Fibroblast of lung (primary cell): ENCODE measurements around the gene KIF25. TPM values are rescaled to one million over a fixed set of nuclear protein-coding genes. Genes with fewer than 3 reads are reported as not detected.

Experiments used
- DNase-seq, 2 donors: peaks; one replicate each; pipeline versions ENCODE4 v3.0.0 to v3.0.0-alpha.2; 2010; ENCODE audit warnings: low read depth in 2 of 2
- H2AFZ ChIP-seq: 2 replicates; pipeline ENCODE4 v1.5.1; 2012; ENCODE audit warnings: low read length, control low read depth, inconsistent platforms
- H3K27ac ChIP-seq: 2 replicates; pipeline ENCODE4 v1.5.1; 2011; ENCODE audit warnings: low read length, control low read depth; ENCODE audit not compliant: insufficient read depth
- H3K27me3 ChIP-seq: 2 replicates; pipeline ENCODE4 v1.5.1; 2011; ENCODE audit warnings: mild to moderate bottlenecking, low read length; ENCODE audit not compliant: control insufficient read depth, insufficient read depth
- H3K36me3 ChIP-seq: 2 replicates; pipeline ENCODE4 v1.5.1; 2011; ENCODE audit warnings: low read length; ENCODE audit not compliant: control insufficient read depth, insufficient read depth
- H3K4me1 ChIP-seq: 2 replicates; pipeline ENCODE4 v1.5.1; 2011; ENCODE audit warnings: low read length; ENCODE audit not compliant: control insufficient read depth, insufficient read depth; ENCODE audit errors: extremely low read depth
- H3K4me2 ChIP-seq: 2 replicates; pipeline ENCODE4 v1.5.1; 2011; ENCODE audit warnings: low read length, control low read depth; ENCODE audit not compliant: insufficient read depth; ENCODE audit errors: extremely low read depth
- H3K4me3 ChIP-seq, 4 experiments: fragments of 200-600 bp in 1 of 4; sonication (generic) in 1 of 4; replicated peaks in 1 of 4; 2 replicates each; pipeline ENCODE4 v1.5.1; 2011 to 2016; ENCODE audit warnings: low read length in 4 of 4, low read depth in 3 of 4, mild to moderate bottlenecking in 3 of 4, control low read depth in 2 of 4, inconsistent platforms in 1 of 4, mixed read lengths in 1 of 4; ENCODE audit not compliant: insufficient read depth in 1 of 4; ENCODE audit errors: control extremely low read depth in 1 of 4
- H3K79me2 ChIP-seq: 2 replicates; pipeline ENCODE4 v1.5.1; 2012; ENCODE audit warnings: mild to moderate bottlenecking, low read length, inconsistent platforms; ENCODE audit not compliant: control insufficient read depth, insufficient read depth
- H3K9ac ChIP-seq: 2 replicates; pipeline ENCODE4 v1.5.1; 2011; ENCODE audit warnings: mild to moderate bottlenecking, low read length, control low read depth; ENCODE audit not compliant: insufficient read depth
- H3K9me3 ChIP-seq: 2 replicates; pipeline ENCODE4 v1.5.1; 2012; ENCODE audit warnings: low read depth, low read length; ENCODE audit not compliant: control insufficient read depth, insufficient read depth
- H4K20me1 ChIP-seq: 2 replicates; pipeline ENCODE4 v1.5.1; 2011; ENCODE audit warnings: low read length; ENCODE audit not compliant: control insufficient read depth, insufficient read depth; ENCODE audit errors: extremely low read depth
- CTCF ChIP-seq, 2 donors: IDR thresholded peaks in 1 of 2; conservative IDR thresholded peaks in 1 of 2; 1 replicate in 1 of 2; 2 replicates in 1 of 2; pipeline ENCODE4 v1.5.1; 2011 to 2012; ENCODE audit warnings: low read length in 2 of 2, control low read depth in 1 of 2, inconsistent platforms in 1 of 2, low read depth in 1 of 2, mild to moderate bottlenecking in 1 of 2
- EZH2 ChIP-seq: IDR thresholded peaks from 2 replicates; pipeline ENCODE4 v1.5.1; 2012; ENCODE audit warnings: low read length, control low read depth, mild to moderate bottlenecking; ENCODE audit errors: missing control alignments
- polyA plus RNA-seq, 2 donors: library from polyadenylated mRNA; depleted of rRNA in 1 of 2; stranded (reverse) in 1 of 2; unstranded in 1 of 2; fragments of >200 nt; gene quantifications; 2 replicates each; pipeline ENCODE4 v1.2.1, GENCODE V29; 2011 to 2012; ENCODE audit warnings: missing spikeins in 1 of 2
- total RNA-seq: library from RNA; depleted of rRNA; stranded (reverse); fragments of >200 nt; gene quantifications from 2 replicates; pipeline ENCODE4 v1.2.1, GENCODE V29; 2014

Gene KIF25
- total and polyA plus RNA-seq, 2 donors (not counting 1 experiment from before 2014, with no cell fraction given): 0.33 TPM; not detected in 1

GRCh38 chr6:168038576-168039140, 41.2 kb downstream of the KIF25 start:
- Histone ChIP-seq H3K79me2 (no peaks in the 10 kb centered on the region), H3K27me3 (no peaks in the 10 kb centered on the region), H3K36me3 (no peaks in the 10 kb centered on the region), H4K20me1 (no peaks in the 10 kb centered on the region), H3K9me3 (no peaks in the 10 kb centered on the region), H3K4me2 (no peak overlapping the region), H3K9ac (no peak overlapping the region), H3K4me3 (no peak overlapping the region), H2AFZ (no peak overlapping the region), H3K27ac (no peak overlapping the region), H3K4me1 (peaks cover 7% of the 10 kb centered on the region)
- no peak for DNase-seq
- TF ChIP-seq CTCF (conservative IDR thresholded peaks at IDR 0.05 in 1 of 2, IDR thresholded peaks at IDR 0.05 in 1 of 2; ENCODE audit: low read depth in 1 of 2, low read length in 2 of 2): no peak
- no peak for TF ChIP-seq EZH2

- H3K4me2 ChIP-seq: no peak overlapping the region
- no peak overlapping the region for H3K27ac ChIP-seq
- H4K20me1 ChIP-seq: no peaks in the 10 kb centered on the region
- H3K4me1 ChIP-seq: peaks cover 7% of the 10 kb centered on the region
- H3K36me3 ChIP-seq: no peaks in the 10 kb centered on the region
- no peak overlapping the region for H3K4me3 ChIP-seq
- DNase-seq: no peak
- TF ChIP-seq EZH2 (no peak), CTCF (conservative IDR thresholded peaks at IDR 0.05 in 1 of 2, IDR thresholded peaks at IDR 0.05 in 1 of 2; ENCODE audit: low read depth in 1 of 2, low read length in 2 of 2) (no peak)
- H3K27me3 ChIP-seq: no peaks in the 10 kb centered on the region
- H2AFZ ChIP-seq: no peak overlapping the region
- H3K79me2 ChIP-seq: no peaks in the 10 kb centered on the region
- no peak overlapping the region for H3K9ac ChIP-seq
- no peaks in the 10 kb centered on the region for H3K9me3 ChIP-seq
These were observed 41.8 kb downstream of the KIF25 start for GRCh38 chr6:168039301-168039700.

- Histone ChIP-seq H3K4me3 (no peak overlapping the region), H3K4me2 (no peak overlapping the region), H3K36me3 (no peaks in the 10 kb centered on the region), H2AFZ (no peak overlapping the region), H3K4me1 (peaks cover 7% of the 10 kb centered on the region), H3K27ac (no peak overlapping the region), H3K27me3 (no peaks in the 10 kb centered on the region), H3K9me3 (no peaks in the 10 kb centered on the region), H3K79me2 (no peaks in the 10 kb centered on the region), H3K9ac (no peak overlapping the region), H4K20me1 (no peaks in the 10 kb centered on the region)
- TF ChIP-seq EZH2: no peak
- TF ChIP-seq CTCF (conservative IDR thresholded peaks at IDR 0.05 in 1 of 2, IDR thresholded peaks at IDR 0.05 in 1 of 2; ENCODE audit: low read depth in 1 of 2, low read length in 2 of 2): no peak
- no peak for DNase-seq
These were observed 42.4 kb downstream of the KIF25 start for GRCh38 chr6:168039849-168040248.
